ENCODE data around the gene TACC3.
A peak's percentile ranks its signal among the peaks of the same experiment; 100 is the strongest.

- no peak for TF ChIP-seq NR3C1 (CRISPR knock-in tag; conservative IDR thresholded peaks at IDR 0.05; ENCODE audit: low read depth)
- no peak for TF ChIP-seq FOXK1 (CRISPR knock-in tag; IDR thresholded peaks at IDR 0.05)
- TF ChIP-seq CTCF (IDR thresholded peaks at IDR 0.05), result no peak
- TF ChIP-seq ATF1 (CRISPR knock-in tag; IDR thresholded peaks at IDR 0.05), result no peak
- TF ChIP-seq ZBTB43 (CRISPR knock-in tag; IDR thresholded peaks at IDR 0.05), result 0 out of 2 replicates have a peak, but pooled peaks have one; percentile 79
- 0 out of 2 replicates have a peak, but pooled peaks have one; percentile 32 for TF ChIP-seq MYBL2 (CRISPR knock-in tag; IDR thresholded peaks at IDR 0.05)
- no peak for TF ChIP-seq HMGXB4 (CRISPR knock-in tag; IDR thresholded peaks at IDR 0.05)
- TF ChIP-seq NR1H2 (CRISPR knock-in tag; IDR thresholded peaks at IDR 0.05), result no peak
- TF ChIP-seq IRF2 (CRISPR knock-in tag; IDR thresholded peaks at IDR 0.05; ENCODE audit: borderline replicate concordance, low read depth), result no peak
- TF ChIP-seq ZNF138 (CRISPR knock-in tag; conservative IDR thresholded peaks at IDR 0.05), result no peak
- TF ChIP-seq E2F5 (CRISPR knock-in tag; IDR thresholded peaks at IDR 0.05), result no peak
Measured at GRCh38 chr4:1777822-1778641, 56.7 kb downstream of the TACC3 start.

All from WTC11 (cell line).